K562 treated with DMSO at 1 percent for 24 hours (cell line): Measurements from ENCODE around the gene CARD11. TPM values are rescaled to one million over a fixed set of nuclear protein-coding genes. Genes with fewer than 3 reads are reported as not detected.

ENCODE experiments used
- total RNA-seq: library from RNA; unstranded; fragments of 300-600 nt; gene quantifications from 2 replicates; pipeline ENCODE4 v1.2.3, GENCODE V29; 2022; ENCODE audit warnings: low read depth; ENCODE audit not compliant: insufficient read depth

The CARD11 gene
- 46.9 and 62.5 TPM in 2 replicates for total RNA-seq

GRCh38 chr7:3043544-3044371 is at the start of gene CARD11:
CARD11 (minus strand) TSS chr7:3043867; CDS start chr7:2958506, 85,361 bp downstream.

Other genes with a start within 250 kb of the CARD11 start
- gene GNA12, start 199.6 kb downstream of the CARD11 start, total RNA-seq = 40.0 and 45.0 TPM in 2 replicates